Measurements from ENCODE around the gene WDFY4. TPM values are rescaled to one million over a fixed set of nuclear protein-coding genes. Genes with fewer than 3 reads are reported as not detected.

The WDFY4 gene
- total RNA-seq, 1 donor from 2014 or later: 6.4 TPM

DNA sequence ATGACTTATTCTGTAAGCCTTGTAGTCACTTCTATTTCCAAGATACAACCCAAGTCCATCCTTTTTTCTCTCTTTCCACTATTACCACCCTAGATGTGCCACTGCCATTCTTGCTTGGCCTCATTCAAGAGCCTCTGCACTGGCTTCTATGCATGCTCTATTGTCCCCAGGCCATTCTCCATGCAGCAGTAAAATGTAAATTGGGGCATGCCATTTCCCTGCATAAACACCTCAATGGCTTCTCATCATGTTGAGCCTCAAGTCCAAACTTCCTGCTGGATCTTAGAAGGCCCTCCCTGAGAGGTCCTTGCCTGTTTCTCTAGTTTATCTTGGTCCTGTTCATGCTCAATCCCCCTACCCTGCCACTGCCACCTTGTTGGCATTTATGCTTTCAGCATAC, 23.2 kb upstream of the WDFY4 start:
- H3K4me1 ChIP-seq: peaks cover 6% of the 10 kb centered on the region
- no peaks in the 10 kb centered on the region for H3K36me3 ChIP-seq
- no peaks in the 10 kb centered on the region for H3K27me3 ChIP-seq
- no peak overlapping the region for H3K27ac ChIP-seq
- intact Hi-C loops (cut with DNase I): no loop called here
- no peak for TF ChIP-seq CTCF (IDR thresholded peaks at IDR 0.05)
- no peak for TF ChIP-seq POLR2AphosphoS5 (IDR thresholded peaks at IDR 0.05; ENCODE audit: insufficient read depth in 1 of 2, low read depth in 1 of 2)
- TF ChIP-seq POLR2A (IDR thresholded peaks at IDR 0.05): no peak
- H3K9me3 ChIP-seq: no peaks in the 10 kb centered on the region
- no peak overlapping the region for H3K4me3 ChIP-seq
- DNase-seq (ENCODE audit: extremely low spot score in 2 of 2): no peak

- no peak overlapping the region for H3K4me3 ChIP-seq
- intact Hi-C loops (cut with DNase I): no loop called here
- H3K9me3 ChIP-seq: no peaks in the 10 kb centered on the region
- no peaks in the 10 kb centered on the region for H3K4me1 ChIP-seq
- DNase-seq (ENCODE audit: extremely low spot score in 2 of 2): no peak
- H3K27ac ChIP-seq: no peak overlapping the region
- no peaks in the 10 kb centered on the region for H3K36me3 ChIP-seq
- H3K27me3 ChIP-seq: no peaks in the 10 kb centered on the region
- TF ChIP-seq CTCF (IDR thresholded peaks at IDR 0.05) (no peak), POLR2AphosphoS5 (IDR thresholded peaks at IDR 0.05; ENCODE audit: insufficient read depth in 1 of 2, low read depth in 1 of 2) (no peak)
Measured at GRCh38 chr10:48667960-48668590, 16.6 kb upstream of the WDFY4 start.

DNA sequence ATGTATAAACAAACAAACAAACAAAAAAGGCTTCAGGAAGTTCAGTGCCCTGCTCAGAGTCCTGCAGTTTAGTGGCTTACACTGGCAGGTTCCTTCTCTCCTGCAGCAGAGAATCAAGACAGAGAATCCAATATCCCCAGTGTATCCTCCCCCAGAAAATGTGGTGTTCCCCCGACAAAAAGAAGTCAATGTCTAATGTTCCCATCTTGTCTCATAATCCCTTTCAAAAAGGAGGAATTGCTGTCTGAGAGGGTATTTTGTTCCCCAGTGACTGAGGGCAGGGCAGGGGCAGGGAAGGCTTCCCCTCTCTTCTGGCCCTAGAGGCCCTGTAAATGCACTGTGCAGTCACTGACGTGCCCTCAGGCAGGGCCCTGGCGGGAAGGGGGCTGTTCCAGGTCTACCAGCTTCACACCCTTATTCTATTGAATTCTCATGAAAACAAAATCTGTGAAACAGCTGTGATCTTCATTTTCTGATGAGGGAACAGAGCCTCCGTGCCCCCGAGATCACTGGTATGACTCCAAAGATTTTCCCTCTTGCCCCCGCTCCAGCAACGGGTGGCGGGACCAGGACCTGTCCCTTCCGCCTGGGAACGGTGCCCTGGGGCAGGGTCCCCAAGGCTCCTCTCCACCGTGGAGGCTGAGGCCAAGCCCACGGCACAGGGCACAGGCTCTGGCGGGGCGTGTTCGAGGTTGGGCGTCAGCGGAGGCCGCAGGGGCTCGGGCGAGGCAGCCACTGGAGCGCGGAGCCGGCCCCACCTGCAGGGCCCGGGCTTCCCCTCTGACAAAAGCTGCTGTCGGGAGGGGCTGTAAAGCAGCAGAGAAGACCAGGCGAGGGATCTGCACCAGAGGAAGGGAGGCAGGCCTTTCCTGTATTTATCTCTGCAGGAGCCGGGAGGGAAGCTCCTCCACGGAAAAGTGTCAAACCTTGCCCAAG, 13.4 kb upstream of the WDFY4 start:
- TF ChIP-seq POLR2AphosphoS5 (IDR thresholded peaks at IDR 0.05; ENCODE audit: insufficient read depth in 1 of 2, low read depth in 1 of 2) (no peak), POLR2A (IDR thresholded peaks at IDR 0.05) (no peak), CTCF (IDR thresholded peaks at IDR 0.05) (no peak)
- H3K27me3 ChIP-seq: no peaks in the 10 kb centered on the region
- peak; percentile 44 to 87 for DNase-seq (ENCODE audit: extremely low spot score in 2 of 2)
- H3K9me3 ChIP-seq: no peaks in the 10 kb centered on the region
- intact Hi-C loops (cut with DNase I): no loop called here
- H3K36me3 ChIP-seq: no peaks in the 10 kb centered on the region
- H3K4me3 ChIP-seq: no peak overlapping the region
- no peaks in the 10 kb centered on the region for H3K4me1 ChIP-seq
- no peak overlapping the region for H3K27ac ChIP-seq

- H3K4me3 ChIP-seq: no peak overlapping the region
- no peaks in the 10 kb centered on the region for H3K4me1 ChIP-seq
- no peaks in the 10 kb centered on the region for H3K36me3 ChIP-seq
- H3K27ac ChIP-seq: no peak overlapping the region
- peak; percentile 62 to 77 for DNase-seq (ENCODE audit: extremely low spot score in 2 of 2)
- no peaks in the 10 kb centered on the region for H3K9me3 ChIP-seq
- TF ChIP-seq POLR2AphosphoS5 (IDR thresholded peaks at IDR 0.05; ENCODE audit: insufficient read depth in 1 of 2, low read depth in 1 of 2) (no peak), POLR2A (IDR thresholded peaks at IDR 0.05) (no peak), CTCF (IDR thresholded peaks at IDR 0.05) (no peak)
- no peaks in the 10 kb centered on the region for H3K27me3 ChIP-seq
- intact Hi-C loops (cut with DNase I): no loop called here
Measured at GRCh38 chr10:48671914-48672595, 12.6 kb upstream of the WDFY4 start.
